GM21447 (cell line): ENCODE measurements around the gene COG7.
A peak's percentile ranks its signal among the peaks of the same experiment; 100 is the strongest.
"Not testable (repeated sequence)": the region's sequence is repeated elsewhere in the genome, so short reads cannot be mapped to it uniquely, and the experiment has no call there.

ENCODE experiments used
- ATAC-seq: cut with Tn5 transposase; IDR thresholded peaks from one replicate; pipeline ENCODE4 v1.9.1; 2021; ENCODE audit not compliant: unreplicated experiment

The COG7 gene

GRCh38 chr16:23452572-23453337 lies at the start of gene COG7:
COG7 (minus strand) TSS chr16:23453189; CDS start chr16:23452994, 195 bp downstream.
- ATAC-seq = peak; percentile 86

- no peak for ATAC-seq
These were observed 49.5 kb upstream of the COG7 start for GRCh38 chr16:23502466-23502865.

DNA sequence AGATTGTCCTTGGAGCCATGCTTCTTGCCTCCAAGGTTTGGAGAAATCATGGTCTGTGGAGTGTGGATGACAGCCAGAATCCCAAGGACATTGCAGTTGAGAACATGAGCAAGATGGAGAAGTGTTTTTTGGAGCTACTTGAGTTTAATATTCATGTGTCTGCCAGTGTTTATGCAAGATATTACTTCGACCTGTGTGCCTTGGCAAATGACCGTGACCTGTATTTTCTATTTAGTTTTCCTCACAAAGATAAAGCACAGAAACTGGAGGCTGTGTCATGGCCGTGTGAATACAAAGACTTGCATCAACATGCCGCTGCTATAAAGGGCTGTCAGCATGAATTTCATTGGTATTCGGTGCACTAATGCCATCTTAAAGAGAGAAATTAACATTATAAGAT lies 48.3 kb upstream of the COG7 start:
- ATAC-seq = no peak

GRCh38 chr16:23500862-23501225 lies 47.9 kb upstream of the COG7 start:
- no peak for ATAC-seq

DNA sequence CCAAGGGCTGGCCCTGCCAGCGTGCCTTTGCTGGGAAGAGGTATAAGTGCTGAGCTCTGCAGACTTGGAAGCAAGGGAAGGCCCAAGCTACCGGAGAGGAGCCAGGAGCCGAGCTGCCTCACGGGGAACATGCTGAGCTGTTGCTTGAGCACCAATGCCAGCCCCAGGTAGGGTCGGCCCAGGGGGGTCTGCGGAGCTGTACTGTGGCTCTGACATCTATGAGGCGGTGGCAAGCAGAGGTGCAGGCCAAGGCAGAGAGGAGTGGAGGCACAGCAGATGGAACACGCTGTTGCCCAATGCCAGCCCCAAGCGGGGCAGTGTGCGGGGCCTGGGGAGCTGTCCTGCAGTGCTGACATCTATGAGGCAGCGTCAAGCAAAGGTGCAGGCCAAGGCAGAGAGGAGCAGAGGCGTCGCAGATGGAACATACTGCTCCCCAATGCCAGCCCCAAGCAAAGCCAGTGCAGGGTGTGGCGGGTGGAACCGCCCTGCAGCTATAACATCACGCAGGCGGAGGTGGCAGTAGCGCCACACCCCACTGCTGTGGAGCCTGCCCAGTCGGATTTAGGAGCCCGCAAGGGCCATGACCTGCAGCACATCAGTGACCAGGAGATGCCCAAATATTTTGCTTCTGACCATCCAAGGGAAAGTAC lies 47.3 kb upstream of the COG7 start:
- no peak for ATAC-seq

DNA sequence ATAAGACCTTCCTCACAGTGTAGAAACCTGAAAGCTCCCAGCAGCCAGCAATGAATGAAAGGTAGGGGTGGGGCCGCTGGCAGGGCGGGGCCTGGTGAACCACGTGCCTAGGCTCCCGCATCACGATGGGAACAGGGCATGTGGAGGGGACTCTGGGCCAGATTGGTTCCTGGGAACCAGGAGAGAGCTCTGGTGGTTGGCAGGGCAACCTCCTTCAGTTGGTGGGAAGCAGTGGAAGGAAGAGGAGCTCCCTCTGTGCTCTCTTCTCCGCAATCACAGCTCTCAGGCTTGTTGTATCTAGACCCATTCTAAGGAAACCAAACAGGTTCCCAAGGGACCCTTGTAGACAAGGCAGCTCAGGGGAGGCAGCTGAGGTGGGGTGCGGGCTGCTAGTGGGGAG lies 46.8 kb upstream of the COG7 start:
- no peak for ATAC-seq

- ATAC-seq = no peak
These were observed 45.9 kb upstream of the COG7 start for GRCh38 chr16:23498863-23499262.

- no peak for ATAC-seq
These were observed 44.5 kb upstream of the COG7 start for GRCh38 chr16:23497543-23497868.

DNA sequence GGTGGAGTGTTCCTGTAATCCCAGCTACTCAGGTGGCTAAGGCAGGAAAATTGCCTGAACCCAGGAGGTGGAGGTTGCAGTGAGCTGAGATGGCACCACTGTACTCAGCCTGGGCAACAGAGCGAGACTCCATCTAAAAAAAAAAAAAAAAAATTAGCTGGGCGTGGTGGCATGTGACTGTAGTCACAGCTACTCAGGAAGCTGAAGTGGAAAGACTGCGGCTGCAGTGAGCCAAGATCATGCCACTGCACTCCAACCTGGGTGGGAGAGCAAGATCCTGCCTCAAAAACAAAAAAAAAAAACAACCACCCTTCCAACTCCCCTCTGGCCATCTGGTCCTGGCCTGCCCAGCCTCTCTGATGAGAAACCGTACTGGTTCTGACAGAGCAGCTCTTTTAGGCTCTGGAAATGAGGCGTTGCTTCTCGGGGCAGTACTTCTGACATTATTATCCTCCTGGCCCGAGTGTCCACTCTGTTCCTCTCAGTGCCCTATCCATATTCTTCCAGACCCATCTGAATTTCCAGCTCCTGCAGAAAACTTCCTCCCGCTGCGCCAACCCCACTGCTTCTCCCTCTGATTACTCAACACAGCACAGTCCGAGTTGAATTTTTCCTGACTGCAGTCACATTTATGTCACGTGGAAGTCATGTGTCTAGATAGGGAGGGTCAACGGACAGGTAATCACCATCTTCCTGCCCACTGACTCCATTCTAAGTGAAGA lies 44.0 kb upstream of the COG7 start:
- no peak for ATAC-seq

DNA sequence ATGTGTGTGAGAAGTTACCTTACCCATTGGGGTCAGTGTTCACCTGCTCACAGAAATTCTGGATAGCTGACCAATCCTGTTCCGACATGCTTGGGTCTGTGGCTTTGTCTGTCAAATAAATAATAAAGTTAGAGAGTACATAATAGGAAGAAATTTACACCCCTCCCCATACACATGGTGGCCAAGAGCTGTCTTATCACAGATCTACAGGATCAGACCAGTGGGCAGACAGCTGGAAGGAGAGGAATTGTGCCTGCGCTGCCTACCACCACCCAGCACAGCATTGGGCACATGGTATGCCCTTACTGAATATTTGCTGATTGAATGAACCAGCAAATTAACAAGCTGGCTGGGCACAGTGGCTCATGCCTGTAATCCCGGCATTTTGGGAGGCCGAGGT lies 42.7 kb upstream of the COG7 start:
- ATAC-seq = no peak

- ATAC-seq = no peak
These were observed 41.2 kb upstream of the COG7 start for GRCh38 chr16:23494188-23494587.

DNA sequence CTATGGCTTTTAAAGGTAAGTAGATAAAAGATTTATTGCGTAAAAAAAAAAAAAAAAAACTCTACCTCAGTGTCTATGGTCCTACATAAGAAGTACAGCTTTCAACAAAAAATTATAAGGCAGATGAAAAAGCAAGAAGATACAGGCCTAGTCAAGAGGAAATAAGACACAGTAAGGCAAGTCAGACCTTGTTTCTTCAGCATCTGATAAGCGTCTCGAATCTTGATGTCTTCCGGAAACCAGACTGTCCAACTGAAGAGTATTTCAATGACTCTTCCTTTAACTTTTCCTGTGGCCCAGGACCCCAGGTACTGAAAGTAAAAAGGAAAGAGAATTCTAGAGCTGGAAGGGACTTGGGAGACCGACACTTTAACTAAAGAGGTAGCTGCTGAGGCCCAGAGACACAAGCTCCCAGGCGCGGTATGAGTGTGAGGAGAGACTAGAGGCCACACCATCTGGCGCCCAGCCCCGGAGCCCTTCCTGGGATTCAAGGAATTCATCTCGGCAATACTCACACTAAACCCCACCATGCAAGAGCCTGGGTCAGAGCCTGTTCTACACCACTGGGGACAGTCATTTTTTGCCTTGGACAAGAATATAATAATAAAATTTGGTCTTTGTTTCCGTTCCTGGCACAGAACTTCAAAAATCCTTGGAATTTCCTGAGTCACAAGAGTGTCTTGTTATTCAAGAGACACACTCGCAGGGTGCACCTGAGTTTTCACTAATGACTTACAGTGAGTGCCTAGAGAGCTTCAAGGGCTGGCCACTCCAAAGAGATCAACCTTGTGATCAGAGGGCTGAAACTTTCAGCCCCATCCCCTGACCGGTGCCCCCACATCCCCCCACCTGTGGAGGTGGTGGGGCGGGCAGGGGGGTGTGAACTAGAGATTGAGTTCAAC lies 38.8 kb upstream of the COG7 start:
- ATAC-seq = no peak

DNA sequence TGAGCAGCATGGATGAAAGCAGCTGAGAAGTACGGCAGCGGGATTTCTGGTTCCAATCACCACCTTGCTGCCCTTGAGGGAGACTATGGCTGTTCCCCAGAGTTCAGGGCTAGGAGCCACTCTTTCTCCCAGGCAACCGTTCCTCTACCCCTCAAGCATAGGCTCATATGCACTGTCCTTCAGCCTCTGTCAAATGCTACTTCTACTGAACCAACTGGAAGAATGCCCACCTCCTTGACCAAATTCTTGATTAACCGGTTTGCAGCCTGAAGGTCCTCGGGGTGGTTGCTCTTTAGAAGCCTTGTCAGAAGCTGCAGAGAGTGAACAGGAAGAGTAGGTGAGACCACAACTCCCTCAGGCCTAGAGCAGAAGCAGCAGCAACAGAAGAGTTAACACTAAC lies 33.5 kb upstream of the COG7 start:
- ATAC-seq = no peak

- no peak for ATAC-seq
These were observed 32.9 kb upstream of the COG7 start for GRCh38 chr16:23485841-23486240.

DNA sequence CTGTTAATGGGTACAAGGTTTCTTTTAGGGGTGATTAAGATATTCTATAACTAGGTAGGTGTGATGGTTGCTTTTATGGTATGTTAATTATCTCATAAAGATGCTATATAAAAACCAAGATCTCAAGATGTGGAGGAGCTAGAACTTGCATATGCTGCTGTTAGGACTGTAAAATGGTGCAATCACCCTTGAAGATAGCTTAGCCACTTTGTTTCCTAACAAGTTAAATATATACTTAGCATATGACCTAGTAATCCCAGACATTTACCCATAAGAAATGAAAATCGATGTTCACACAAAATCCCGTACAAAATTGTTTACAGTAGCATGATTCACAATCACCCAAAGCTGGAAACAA lies 32.2 kb upstream of the COG7 start:
- no peak for ATAC-seq

GRCh38 chr16:23484510-23485256 lies 31.7 kb upstream of the COG7 start:
- no peak for ATAC-seq

DNA sequence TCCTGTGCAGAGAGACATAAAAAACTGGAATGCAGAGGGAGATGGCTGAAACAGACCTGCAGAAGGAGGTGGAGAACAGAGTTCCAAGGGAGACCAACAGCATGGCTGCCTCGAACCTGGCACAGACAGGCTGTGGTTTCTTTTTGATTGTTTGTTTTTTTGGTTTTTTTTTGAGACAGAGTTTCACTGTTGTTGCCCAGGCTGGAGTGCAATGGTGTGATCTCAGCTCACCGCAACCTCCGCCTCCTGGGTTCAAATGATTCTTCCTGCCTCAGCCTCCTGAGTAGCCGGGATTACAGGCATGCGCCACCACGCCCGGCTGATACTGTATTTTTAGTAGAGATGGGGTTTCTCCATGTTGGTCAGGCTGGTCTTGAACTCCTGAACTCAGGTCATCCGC lies 30.5 kb upstream of the COG7 start:
- not testable (repeated sequence) for ATAC-seq

DNA sequence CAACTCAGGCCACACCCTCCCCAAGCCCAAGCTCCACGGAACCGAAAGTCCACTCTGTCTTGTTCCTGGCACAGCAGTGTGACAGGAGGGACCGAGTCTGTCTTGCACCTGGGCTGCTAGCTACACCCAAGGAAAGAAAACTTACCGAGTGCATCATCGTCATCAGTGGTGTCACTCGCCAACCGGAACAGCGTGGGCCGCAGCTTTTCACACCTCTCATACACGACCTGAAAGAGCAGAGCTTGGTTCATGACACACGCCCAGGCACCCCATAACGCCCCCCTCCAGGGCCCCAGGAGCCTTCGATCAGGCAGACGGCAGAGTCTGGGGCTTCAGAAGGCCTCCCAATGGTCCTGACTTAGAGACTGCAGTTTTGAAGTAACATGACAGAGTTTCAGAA lies 29.8 kb upstream of the COG7 start:
- no peak for ATAC-seq

DNA sequence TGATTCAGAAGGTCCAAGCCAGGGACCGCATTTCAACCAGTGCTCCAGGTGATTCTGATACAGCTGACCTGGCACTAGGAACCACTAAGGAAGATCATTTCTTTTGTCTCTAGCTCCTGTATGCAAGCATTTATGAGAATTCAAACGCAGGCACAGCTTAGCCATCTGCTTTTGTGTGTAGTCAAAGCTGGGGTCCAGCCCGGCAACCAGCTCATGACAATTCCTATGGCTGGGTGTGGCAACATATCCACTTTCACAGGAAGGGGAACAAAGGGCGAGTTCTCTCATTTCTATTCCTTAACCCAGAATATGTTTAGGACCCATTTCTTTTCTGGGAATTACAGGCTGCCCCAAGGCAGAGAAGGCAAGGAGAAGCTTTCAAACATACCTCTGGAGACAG lies 27.3 kb upstream of the COG7 start:
- no peak for ATAC-seq

DNA sequence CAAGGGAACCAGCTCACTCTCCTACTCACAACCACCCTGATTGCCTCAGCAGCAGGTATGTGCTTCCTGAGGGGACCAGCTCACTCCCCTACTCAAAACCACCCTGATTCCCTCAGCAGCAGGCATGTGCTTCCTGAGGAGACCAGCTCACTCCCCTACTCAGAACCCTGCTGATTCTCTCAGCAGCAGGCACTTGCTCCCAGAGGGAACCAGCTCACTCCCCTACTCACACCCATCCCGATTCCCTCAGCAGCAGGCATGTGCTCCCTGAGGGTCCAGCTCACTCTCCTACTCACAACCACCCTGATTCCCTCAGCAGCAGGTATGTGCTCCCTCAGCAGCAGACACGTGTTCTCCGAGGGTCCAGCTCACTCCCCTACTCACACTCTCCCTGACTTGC lies 26.1 kb upstream of the COG7 start:
- no peak for ATAC-seq

- ATAC-seq = no peak
These were observed 25.6 kb upstream of the COG7 start for GRCh38 chr16:23478566-23478965.
